ENCODE data around the gene LMF1. TPM values are rescaled to one million over a fixed set of nuclear protein-coding genes. Genes with fewer than 3 reads are reported as not detected.

Gene LMF1
- total and polyA plus RNA-seq, 2 experiments from 2014 or later = 18.8 to 41.6 TPM

DNA sequence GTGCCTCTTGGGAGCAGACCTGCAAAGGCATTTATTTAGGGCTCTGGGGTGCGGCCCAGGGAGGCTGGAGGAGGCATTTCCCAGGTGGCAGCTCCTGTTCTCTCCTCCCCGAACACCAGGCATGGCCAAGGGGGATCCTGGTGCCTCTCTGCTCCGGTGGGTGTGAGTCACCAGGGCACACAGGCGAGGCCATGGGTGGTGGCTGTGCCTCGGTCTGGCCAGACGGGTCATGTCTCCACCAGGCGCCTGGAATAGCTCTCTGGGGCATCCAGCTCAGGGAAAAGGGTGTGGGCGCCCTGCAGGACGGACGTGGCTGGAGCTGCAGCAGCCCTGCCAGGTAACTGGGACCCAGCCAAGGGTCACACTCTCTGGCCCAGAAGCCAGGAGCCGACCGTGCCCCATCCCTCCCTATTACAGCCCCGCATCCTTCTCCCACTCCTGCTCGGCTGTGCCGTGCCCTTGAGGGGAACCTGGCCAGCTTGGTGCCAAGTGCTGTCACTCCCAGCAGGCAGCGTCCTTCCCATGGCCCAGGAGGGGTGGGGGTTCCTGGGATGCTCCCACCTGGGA is 36.6 kb upstream of the LMF1 start:
- no peak overlapping the region for H3K27ac ChIP-seq
- H3K9me3 ChIP-seq (ENCODE audit: low read depth) = no peaks in the 10 kb centered on the region
- DNase-seq (ENCODE audit: low read depth in 1 of 2, low spot score in 1 of 2) = no peak
- no peak overlapping the region for H3K4me3 ChIP-seq
- TF ChIP-seq, protein P1, sequence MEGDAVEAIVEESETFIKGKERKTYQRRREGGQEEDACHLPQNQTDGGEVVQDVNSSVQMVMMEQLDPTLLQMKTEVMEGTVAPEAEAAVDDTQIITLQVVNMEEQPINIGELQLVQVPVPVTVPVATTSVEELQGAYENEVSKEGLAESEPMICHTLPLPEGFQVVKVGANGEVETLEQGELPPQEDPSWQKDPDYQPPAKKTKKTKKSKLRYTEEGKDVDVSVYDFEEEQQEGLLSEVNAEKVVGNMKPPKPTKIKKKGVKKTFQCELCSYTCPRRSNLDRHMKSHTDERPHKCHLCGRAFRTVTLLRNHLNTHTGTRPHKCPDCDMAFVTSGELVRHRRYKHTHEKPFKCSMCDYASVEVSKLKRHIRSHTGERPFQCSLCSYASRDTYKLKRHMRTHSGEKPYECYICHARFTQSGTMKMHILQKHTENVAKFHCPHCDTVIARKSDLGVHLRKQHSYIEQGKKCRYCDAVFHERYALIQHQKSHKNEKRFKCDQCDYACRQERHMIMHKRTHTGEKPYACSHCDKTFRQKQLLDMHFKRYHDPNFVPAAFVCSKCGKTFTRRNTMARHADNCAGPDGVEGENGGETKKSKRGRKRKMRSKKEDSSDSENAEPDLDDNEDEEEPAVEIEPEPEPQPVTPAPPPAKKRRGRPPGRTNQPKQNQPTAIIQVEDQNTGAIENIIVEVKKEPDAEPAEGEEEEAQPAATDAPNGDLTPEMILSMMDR (IDR thresholded peaks at IDR 0.05; ENCODE audit: low read depth, low read length) = no peak
- no peaks in the 10 kb centered on the region for H3K27me3 ChIP-seq
- H3K4me1 ChIP-seq (ENCODE audit: low read depth) = no peaks in the 10 kb centered on the region
- no peaks in the 10 kb centered on the region for H3K36me3 ChIP-seq

DNA sequence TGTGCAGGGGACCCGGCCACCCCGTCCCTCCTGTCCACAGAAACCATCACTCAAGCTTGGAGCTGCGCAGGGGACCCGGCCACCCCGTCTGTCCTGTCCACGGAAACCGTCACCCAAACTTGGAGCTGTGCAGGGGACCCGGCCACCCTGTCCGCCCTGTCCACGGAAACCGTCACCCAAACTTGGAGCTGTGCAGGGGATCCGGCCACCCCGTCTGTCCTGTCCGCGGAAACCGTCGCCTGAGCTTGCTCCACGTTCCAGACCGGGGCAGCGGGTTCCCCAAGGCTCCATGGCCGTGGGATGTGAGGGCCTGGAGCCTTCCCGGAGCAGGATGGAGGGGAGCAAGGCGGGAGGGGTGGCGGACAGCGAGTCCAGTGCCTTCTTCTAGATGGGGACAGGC is 36.0 kb upstream of the LMF1 start:
- Histone ChIP-seq H3K9me3 (ENCODE audit: low read depth) (no peaks in the 10 kb centered on the region), H3K4me3 (no peak overlapping the region), H3K27me3 (no peaks in the 10 kb centered on the region), H3K36me3 (no peaks in the 10 kb centered on the region), H3K27ac (no peak overlapping the region), H3K4me1 (ENCODE audit: low read depth) (no peaks in the 10 kb centered on the region)
- TF ChIP-seq, protein P1 (IDR thresholded peaks at IDR 0.05; ENCODE audit: low read depth, low read length) = no peak
- DNase-seq (ENCODE audit: low read depth in 1 of 2, low spot score in 1 of 2) = no peak

DNA sequence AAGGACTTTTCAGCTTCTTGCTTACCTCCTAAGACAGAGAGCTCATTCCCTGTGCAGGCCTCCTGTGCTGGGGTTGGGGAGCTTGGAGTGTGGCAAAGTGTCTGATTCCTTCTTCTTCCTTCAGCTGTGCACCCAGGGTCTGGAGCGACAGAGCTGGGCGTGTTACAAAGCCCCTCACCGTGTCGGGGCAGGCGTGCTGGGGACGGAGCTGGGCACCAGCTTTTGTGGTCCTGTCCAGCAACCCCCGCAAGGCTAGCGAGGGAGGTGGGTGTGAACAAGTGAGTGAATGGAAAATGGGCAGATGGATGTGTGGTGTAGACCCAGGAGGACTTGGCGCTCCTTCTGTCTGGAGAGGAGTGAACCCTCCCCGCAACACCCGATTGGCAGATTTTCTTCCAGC is 34.5 kb upstream of the LMF1 start:
- no peaks in the 10 kb centered on the region for H3K4me1 ChIP-seq (ENCODE audit: low read depth)

GRCh38 chr16:1003391-1004347 is 32.9 kb upstream of the LMF1 start:
- TF ChIP-seq, protein P1 (IDR thresholded peaks at IDR 0.05; ENCODE audit: low read depth, low read length) = no peak
- Histone ChIP-seq H3K27ac (no peak overlapping the region), H3K27me3 (no peaks in the 10 kb centered on the region), H3K36me3 (no peaks in the 10 kb centered on the region), H3K4me1 (ENCODE audit: low read depth) (no peaks in the 10 kb centered on the region), H3K4me3 (no peak overlapping the region), H3K9me3 (ENCODE audit: low read depth) (no peaks in the 10 kb centered on the region)
- DNase-seq (ENCODE audit: low read depth in 1 of 2, low spot score in 1 of 2) = peak in 1 of 2 donors; percentile 22

More for the DNA sequence above, 34.5 kb upstream of the LMF1 start:
- Histone ChIP-seq H3K36me3 (no peaks in the 10 kb centered on the region), H3K4me3 (no peak overlapping the region), H3K27ac (no peak overlapping the region), H3K9me3 (ENCODE audit: low read depth) (no peaks in the 10 kb centered on the region), H3K27me3 (no peaks in the 10 kb centered on the region)
- no peak for DNase-seq (ENCODE audit: low read depth in 1 of 2, low spot score in 1 of 2)
- TF ChIP-seq, protein P1 (IDR thresholded peaks at IDR 0.05; ENCODE audit: low read depth, low read length) = no peak

DNA sequence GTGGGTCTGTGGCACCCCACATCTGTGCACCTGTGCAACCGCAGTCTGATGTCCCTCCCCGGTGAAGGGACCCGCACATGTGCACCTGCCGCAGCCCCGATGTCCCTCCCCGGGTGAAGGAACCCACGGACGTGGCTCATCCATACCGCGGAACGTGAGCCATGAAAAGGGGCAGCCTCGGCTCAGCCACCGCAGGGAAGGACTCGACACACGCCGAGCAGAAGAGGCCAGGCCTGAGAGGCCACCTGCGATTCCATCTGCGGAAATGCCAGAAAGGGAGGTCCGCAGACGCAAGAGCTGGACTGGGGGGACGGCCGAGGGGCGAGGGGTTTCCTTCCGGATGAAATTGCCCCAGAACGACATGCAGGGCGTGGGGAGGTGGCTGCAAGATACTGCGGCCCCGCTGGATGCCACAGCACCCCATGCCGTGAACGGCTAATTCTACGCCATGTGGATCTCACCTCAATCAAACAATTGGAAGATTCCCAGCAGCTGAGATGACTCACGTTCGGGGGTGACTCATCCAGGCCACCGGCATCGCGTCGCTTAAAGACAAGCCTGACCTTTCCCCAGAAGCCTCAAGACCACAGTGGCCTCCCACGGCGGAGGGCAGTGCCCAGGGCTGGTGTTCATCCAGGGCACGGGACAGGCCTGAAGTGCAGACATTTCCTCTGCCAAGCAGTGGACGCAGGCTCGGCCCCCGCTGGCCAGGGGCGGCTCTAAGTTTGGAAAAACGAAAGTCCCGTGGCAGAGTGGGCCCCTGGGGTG is 31.8 kb upstream of the LMF1 start:
- TF ChIP-seq, protein P1 (IDR thresholded peaks at IDR 0.05; ENCODE audit: low read depth, low read length) = no peak
- Histone ChIP-seq H3K36me3 (no peaks in the 10 kb centered on the region), H3K4me3 (no peak overlapping the region), H3K27me3 (peaks cover 3% of the 10 kb centered on the region), H3K27ac (no peak overlapping the region), H3K4me1 (ENCODE audit: low read depth) (no peaks in the 10 kb centered on the region), H3K9me3 (ENCODE audit: low read depth) (no peaks in the 10 kb centered on the region)
- DNase-seq (ENCODE audit: low read depth in 1 of 2, low spot score in 1 of 2) = peak in 1 of 2 donors; percentile 87
